Measurements from ENCODE around the gene ABHD15. TPM values are rescaled to one million over a fixed set of nuclear protein-coding genes. Genes with fewer than 3 reads are reported as not detected.

Gene ABHD15
- total RNA-seq, 1 experiment from 2014 or later, result 10.5 TPM

DNA sequence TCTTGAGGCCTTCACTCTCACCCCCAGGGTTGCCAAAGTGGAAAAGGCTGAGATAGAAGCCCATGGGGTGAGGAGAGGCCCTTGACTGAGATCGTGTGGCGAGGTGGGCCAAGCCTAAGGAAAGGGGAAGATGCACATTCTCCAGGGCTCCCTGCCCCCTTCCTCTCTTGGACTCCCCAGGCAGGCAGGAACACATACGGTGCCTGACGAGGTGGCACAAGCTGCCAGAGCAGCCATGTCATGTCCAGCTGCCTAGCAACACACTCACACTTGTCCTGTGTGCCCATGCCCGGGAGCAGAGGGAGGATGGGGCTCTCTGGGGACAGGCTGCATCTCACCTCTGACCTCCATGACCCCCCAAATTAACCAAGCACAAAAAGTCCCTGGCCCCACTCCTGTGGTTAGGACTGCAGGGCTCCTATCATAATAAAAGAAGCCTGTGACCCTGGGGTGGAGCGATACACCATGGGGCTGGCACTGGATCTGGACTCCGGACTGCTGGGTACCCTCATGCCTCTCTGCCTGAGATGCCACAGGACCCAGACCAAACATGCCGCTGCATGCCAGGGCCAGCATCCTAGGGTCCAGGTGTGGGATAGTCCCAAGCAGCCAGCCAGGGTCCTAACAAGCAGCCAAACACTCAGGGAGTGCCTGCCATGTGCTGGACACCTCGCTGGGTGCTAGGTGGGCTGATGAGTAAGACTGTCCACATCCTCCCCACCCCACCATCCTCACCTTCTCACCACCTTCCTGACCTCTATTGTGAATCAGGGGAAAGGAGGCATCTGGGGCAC lies 20.0 kb upstream of the ABHD15 start:
- BruUV-seq (replicated peaks), result no TSS peak
- no peaks in the 10 kb centered on the region for H3K9me3 Mint-ChIP-seq (ENCODE audit: unreplicated experiment)

DNA sequence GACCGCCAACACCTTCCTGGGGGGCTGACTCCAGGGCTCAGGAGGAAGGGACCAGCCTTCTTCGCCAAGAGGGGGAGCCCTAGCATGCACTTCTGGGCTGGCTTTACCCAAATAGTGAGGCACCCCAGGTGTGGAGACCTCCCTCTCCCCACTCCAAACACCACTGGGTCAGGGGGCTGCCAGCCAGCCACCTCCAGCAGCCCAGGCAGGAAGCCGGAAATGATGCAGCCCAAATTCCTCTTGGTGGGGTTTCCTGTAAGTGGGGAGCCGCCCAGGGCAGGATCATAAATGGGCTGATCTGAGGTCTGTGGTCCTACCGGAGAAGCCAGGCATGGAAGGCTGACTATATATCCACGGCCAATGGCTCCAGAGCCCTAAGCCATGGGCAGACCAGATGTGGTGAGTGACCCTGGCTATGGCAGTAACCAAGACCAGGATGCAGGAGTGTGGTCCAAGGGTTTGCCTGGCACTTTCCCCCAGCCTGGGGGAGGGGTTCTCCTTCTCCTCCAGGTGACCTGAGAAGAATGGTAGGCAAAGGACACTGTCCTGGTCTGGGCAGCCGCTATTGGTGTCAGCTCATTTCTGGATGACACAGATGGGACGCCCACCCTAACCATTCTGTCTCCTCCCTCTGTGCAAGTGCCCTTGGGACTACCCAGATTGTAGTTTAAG lies 18.4 kb upstream of the ABHD15 start:
- no TSS peak for BruUV-seq (replicated peaks)
- H3K27ac Mint-ChIP-seq (ENCODE audit: unreplicated experiment), result no peak overlapping the region
- no peaks in the 10 kb centered on the region for H3K27me3 ChIP-seq (replicated peaks; ENCODE audit: control insufficient read depth, insufficient read depth, low read length)
- peaks cover 8% of the 10 kb centered on the region for H3K36me3 Mint-ChIP-seq (ENCODE audit: insufficient read depth, unreplicated experiment)
- no peaks in the 10 kb centered on the region for H3K9me3 ChIP-seq
- POLR2A ChIA-PET, result interaction anchor here (0.6 kb wide), 1 partner anchor 12 kb away, joined by 4 read pairs; no protein-coding TSS in a partner anchor
- no peaks in the 10 kb centered on the region for H3K4me1 Mint-ChIP-seq (ENCODE audit: low read depth, unreplicated experiment)
- no peak for DNase-seq
- no peak overlapping the region for H3K4me3 Mint-ChIP-seq (ENCODE audit: unreplicated experiment)
- TF ChIP-seq, protein P1, sequence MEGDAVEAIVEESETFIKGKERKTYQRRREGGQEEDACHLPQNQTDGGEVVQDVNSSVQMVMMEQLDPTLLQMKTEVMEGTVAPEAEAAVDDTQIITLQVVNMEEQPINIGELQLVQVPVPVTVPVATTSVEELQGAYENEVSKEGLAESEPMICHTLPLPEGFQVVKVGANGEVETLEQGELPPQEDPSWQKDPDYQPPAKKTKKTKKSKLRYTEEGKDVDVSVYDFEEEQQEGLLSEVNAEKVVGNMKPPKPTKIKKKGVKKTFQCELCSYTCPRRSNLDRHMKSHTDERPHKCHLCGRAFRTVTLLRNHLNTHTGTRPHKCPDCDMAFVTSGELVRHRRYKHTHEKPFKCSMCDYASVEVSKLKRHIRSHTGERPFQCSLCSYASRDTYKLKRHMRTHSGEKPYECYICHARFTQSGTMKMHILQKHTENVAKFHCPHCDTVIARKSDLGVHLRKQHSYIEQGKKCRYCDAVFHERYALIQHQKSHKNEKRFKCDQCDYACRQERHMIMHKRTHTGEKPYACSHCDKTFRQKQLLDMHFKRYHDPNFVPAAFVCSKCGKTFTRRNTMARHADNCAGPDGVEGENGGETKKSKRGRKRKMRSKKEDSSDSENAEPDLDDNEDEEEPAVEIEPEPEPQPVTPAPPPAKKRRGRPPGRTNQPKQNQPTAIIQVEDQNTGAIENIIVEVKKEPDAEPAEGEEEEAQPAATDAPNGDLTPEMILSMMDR (IDR thresholded peaks at IDR 0.05; ENCODE audit: insufficient read depth in 1 of 2, low read depth in 1 of 2, low read length in 1 of 2, severe bottlenecking in 1 of 2, unreplicated experiment in 1 of 2), result no peak
- CTCF ChIA-PET, result interaction anchor here (1.3 kb wide), 1 partner anchor 29 kb away, joined by 4 read pairs; no protein-coding TSS in a partner anchor
- H3K4me1 ChIP-seq, result peaks cover 13% of the 10 kb centered on the region
- H3K36me3 ChIP-seq (ENCODE audit: control insufficient read depth, insufficient read depth, low read length), result peaks cover 4% of the 10 kb centered on the region
- intact Hi-C loops (cut with micrococcal nuclease; ENCODE audit: unreplicated experiment), result no loop called here
- no peaks in the 10 kb centered on the region for H3K27me3 Mint-ChIP-seq (ENCODE audit: insufficient read depth, unreplicated experiment)
- H3K9me3 Mint-ChIP-seq (ENCODE audit: unreplicated experiment), result no peaks in the 10 kb centered on the region
- no peak overlapping the region for H3K4me3 ChIP-seq (ENCODE audit: low read depth, low read length)

More for the DNA sequence above, 20.0 kb upstream of the ABHD15 start:
- Mint-ChIP-seq H3K4me3 (ENCODE audit: unreplicated experiment) (no peak overlapping the region), H3K27ac (ENCODE audit: unreplicated experiment) (no peak overlapping the region), H3K4me1 (ENCODE audit: low read depth, unreplicated experiment) (no peaks in the 10 kb centered on the region), H3K27me3 (ENCODE audit: insufficient read depth, unreplicated experiment) (no peaks in the 10 kb centered on the region), H3K36me3 (ENCODE audit: insufficient read depth, unreplicated experiment) (peaks cover 8% of the 10 kb centered on the region)
- Histone ChIP-seq H3K9me3 (no peaks in the 10 kb centered on the region), H3K27me3 (replicated peaks; ENCODE audit: control insufficient read depth, insufficient read depth, low read length) (no peaks in the 10 kb centered on the region), H3K4me1 (peaks cover 18% of the 10 kb centered on the region), H3K36me3 (ENCODE audit: control insufficient read depth, insufficient read depth, low read length) (peaks cover 4% of the 10 kb centered on the region), H3K4me3 (ENCODE audit: low read depth, low read length) (no peak overlapping the region)
- CTCF ChIA-PET, result no interaction called here
- POLR2A ChIA-PET, result no interaction called here
- intact Hi-C loops (cut with micrococcal nuclease; ENCODE audit: unreplicated experiment), result no loop called here
- no peak for DNase-seq
- TF ChIP-seq, protein P1 (IDR thresholded peaks at IDR 0.05; ENCODE audit: insufficient read depth in 1 of 2, low read depth in 1 of 2, low read length in 1 of 2, severe bottlenecking in 1 of 2, unreplicated experiment in 1 of 2), result no peak

- no peaks in the 10 kb centered on the region for H3K9me3 Mint-ChIP-seq (ENCODE audit: unreplicated experiment)
- ChIA-PET CTCF (interaction anchor here (1.3 kb wide), 1 partner anchor 28 kb away, joined by 4 read pairs; no protein-coding TSS in a partner anchor), POLR2A (no interaction called here)
- no peaks in the 10 kb centered on the region for H3K27me3 Mint-ChIP-seq (ENCODE audit: insufficient read depth, unreplicated experiment)
- H3K27ac Mint-ChIP-seq (ENCODE audit: unreplicated experiment), result no peak overlapping the region
- Histone ChIP-seq H3K27me3 (replicated peaks; ENCODE audit: control insufficient read depth, insufficient read depth, low read length) (no peaks in the 10 kb centered on the region), H3K4me3 (ENCODE audit: low read depth, low read length) (no peak overlapping the region), H3K9me3 (no peaks in the 10 kb centered on the region), H3K36me3 (ENCODE audit: control insufficient read depth, insufficient read depth, low read length) (peaks cover 4% of the 10 kb centered on the region), H3K4me1 (0 out of 2 replicates have a peak, but pooled peaks cover 7% of the 10 kb centered on the region)
- BruUV-seq (replicated peaks), result no TSS peak
- H3K4me1 Mint-ChIP-seq (ENCODE audit: low read depth, unreplicated experiment), result no peaks in the 10 kb centered on the region
- no peak for DNase-seq
- TF ChIP-seq, protein P1 (IDR thresholded peaks at IDR 0.05; ENCODE audit: insufficient read depth in 1 of 2, low read depth in 1 of 2, low read length in 1 of 2, severe bottlenecking in 1 of 2, unreplicated experiment in 1 of 2), result no peak
- no peak overlapping the region for H3K4me3 Mint-ChIP-seq (ENCODE audit: unreplicated experiment)
- intact Hi-C loops (cut with micrococcal nuclease; ENCODE audit: unreplicated experiment), result no loop called here
- peaks cover 12% of the 10 kb centered on the region for H3K36me3 Mint-ChIP-seq (ENCODE audit: insufficient read depth, unreplicated experiment)
Observed at GRCh38 chr17:29584452-29585079, 17.7 kb upstream of the ABHD15 start.

Data from Caco-2 (cell line).